LHCN-M2 (cell line): ENCODE results near the gene IMPA2. TPM values are rescaled to one million over a fixed set of nuclear protein-coding genes. Genes with fewer than 3 reads are reported as not detected.
"Not testable (repeated sequence)": the region's sequence is repeated elsewhere in the genome, so short reads cannot be mapped to it uniquely, and the experiment has no call there.

Experiments used
- DNase-seq: peaks from one replicate; pipeline ENCODE4 v3.0.0-alpha.2; 2012; ENCODE audit warnings: low read depth
- total RNA-seq: library from RNA; depleted of rRNA; stranded (reverse); fragments of >200 nt; gene quantifications from 2 replicates; pipeline ENCODE4 v1.2.3, GENCODE V29; 2014

The IMPA2 gene
- total RNA-seq, 1 experiment from 2014 or later, result 16.8 TPM

DNA sequence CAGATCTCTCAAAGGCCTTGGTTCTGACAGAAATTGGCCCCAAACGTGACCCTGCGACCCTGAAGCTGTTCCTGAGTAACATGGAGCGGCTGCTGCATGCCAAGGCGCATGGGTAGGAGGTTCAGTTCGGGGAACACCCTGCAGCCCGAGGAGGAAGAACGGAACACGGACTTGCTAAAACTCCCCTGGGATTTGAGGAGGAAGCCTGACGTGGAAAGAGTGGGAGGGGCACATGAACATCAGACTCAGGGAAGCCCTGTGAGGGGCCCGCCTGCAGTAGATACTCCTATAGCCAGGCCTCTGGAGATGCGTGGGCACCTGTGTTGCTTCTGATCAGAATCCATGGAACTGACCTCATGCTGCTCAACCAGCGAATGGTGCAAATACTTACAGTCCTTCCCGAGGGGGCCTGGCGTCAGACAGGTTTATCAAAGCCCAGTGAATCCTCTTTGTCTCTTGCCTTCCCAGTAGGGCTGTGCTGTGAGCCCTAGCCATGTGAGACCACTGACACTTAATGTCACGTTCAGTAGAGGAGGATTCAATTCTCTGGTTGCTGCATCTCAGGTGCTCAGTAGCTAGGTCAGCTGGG lies 46.8 kb downstream of the IMPA2 start:
- no peak for DNase-seq

DNA sequence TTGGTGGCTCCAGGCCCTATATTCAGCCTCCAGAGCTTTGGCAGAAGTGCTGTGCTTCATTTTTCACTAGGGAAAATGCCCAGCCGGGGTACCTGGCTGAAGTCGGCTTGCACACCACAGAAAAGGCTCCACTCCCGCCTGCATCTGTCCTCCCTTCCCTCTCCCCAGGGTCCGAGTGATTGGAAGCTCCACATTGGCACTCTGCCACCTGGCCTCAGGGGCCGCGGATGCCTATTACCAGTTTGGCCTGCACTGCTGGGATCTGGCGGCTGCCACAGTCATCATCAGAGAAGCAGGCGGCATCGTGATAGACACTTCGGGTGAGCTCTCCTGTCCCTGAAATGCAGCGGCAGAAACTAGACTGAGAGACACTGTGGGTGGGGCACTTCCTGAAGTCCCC lies 47.4 kb downstream of the IMPA2 start:
- no peak for DNase-seq

DNA sequence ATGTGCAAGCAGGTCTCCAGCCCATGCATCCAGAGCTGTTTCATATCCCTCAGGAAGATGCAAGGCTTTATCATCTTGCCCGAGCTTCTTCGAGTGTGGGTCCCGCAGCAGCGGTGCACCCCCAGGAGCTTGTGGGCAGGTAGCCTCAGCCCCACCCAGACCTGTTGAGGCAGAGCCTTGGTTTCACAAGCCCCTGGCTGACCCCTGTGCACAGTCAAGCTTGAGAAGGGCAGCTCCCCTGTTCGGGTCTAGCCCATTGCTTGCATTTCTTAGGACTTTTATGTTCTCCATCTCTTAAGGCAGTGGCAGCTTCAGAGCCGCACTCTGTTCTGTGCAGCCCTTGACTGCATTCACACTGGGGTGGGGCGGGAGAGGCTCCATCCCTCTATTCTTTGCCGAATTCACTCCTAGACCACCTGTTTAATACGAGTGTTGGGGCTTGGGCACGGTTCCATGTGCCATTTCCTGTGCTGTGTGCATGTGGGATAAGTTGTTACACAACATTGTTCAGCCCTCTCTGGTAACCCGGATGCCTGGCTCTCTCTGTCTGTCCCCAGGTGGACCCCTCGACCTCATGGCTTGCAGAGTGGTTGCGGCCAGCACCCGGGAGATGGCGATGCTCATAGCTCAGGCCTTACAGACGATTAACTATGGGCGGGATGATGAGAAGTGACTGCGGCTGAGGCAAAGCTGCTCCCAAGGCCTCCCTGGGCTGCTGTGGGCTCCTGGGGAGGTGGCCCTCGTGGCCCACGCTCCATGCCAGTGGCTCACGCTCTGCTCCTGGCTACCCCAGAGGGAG lies 48.7 kb downstream of the IMPA2 start:
- no peak for DNase-seq

DNA sequence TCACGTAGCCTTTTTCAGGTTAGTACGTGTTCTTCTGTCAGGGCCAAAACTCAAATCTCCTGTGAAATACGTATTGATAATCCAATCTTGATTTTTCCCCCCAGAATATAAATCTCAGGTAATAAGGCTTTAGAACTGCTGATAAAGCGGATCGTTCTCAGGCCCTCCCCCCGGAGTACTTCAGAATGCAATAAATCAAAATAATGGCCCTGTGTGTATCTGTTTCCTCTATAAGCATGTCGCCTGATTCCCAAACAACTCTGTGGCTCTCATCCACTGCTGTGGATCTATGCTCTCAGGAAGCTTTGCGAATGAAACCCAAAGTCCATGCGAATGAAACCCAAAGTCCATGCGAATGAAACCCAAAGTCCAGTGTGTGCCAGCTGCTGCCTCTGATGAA lies 49.4 kb downstream of the IMPA2 start:
- DNase-seq, result no peak

DNA sequence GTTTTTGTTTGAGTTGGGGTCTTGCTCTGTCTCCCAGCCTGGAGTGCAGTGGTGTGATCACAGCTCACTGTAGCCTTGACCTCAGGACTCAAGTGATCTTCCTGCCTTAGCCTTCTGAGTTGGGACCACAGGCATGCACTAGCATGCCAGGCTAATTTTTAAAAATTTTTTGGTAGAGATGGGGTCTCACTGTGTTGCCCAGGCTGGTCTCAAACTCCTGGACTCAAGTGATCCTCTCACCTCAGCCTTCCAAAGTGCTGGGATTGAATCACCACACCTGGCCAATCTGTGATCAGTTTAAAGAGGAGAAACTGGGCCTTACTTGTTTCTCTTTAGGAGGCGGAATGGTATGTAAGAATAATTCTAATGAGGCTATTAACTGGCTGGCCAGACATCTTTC lies 49.9 kb downstream of the IMPA2 start:
- DNase-seq, result no peak

DNA sequence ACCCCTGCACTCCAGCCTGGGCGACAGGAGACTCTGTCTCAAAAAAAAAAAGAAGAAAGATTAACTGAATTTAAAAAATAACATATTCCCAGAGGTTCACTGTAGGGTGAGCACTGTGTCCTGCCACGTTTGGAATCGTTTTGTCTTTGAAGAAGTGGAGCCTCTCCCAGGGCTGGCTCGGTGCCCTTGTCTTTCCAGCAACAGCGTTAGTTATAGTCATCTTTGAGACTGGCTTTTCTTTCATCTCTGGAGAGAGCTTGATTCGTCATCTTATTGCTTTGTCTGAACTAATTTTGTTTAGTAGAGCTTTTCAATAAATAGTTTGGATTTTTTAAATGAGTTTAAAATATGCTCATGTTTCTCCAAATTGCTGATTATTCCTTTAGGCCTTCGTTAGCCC lies 50.5 kb downstream of the IMPA2 start:
- DNase-seq, result peak; percentile 40

DNA sequence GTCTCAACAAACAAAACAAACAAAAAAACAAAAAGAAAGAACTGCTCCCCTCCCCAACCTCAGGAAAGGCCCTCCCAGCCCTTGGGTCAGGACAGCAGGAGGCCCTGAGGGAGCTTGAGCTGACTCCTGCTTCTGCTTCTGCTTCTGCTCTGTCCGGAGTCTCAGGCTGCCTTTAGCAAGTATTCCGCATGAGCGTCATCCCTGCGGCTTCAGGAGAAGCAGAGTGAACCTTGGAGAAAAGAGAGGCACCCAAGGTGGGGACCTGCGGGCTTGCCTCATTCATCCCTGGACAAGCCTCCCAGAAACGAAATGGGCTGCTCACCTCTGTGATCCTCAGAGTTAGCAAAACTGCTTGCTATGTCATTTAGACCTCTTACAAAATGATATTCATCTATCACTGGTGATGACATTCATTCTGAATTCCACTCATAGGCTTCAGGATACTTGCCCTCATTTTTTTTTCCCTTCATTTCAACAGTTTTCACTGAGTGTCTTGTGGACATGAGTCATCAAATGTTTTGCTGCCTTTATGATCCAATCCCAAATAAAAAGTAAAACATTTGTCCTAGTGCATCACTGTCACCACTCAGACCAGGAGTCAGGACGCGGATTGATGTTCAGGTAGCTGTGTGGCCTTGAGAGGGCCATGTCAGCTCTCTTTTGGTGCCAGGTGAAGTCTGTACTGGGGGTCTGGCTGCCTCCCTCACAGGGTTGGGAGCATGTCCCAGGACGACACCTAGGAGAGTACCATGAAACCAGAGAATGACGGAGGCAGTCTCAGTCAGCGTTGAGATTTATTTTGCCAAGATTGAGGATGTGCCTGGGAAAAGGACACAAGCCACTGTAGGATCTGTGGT lies 51.7 kb downstream of the IMPA2 start:
- peak; percentile 84 for DNase-seq

DNA sequence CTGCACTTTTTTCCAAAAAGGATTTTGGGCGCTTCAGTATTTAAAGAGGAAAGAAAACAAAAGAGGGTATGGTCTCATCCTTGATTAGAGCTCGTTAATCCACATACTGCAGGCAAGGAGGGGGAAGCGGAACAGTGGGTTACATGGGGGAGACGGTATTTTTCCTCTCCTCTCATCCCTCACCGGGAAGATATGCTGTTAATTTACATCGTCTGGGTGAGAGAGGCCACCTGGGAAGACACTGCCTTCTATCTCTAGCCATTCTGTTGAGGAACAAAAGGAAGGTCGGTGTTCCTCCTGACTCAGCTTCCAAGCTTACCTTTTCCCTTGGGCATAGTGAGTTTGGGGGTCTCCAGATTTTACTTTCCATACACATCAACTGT lies 52.3 kb downstream of the IMPA2 start:
- DNase-seq, result no peak

DNA sequence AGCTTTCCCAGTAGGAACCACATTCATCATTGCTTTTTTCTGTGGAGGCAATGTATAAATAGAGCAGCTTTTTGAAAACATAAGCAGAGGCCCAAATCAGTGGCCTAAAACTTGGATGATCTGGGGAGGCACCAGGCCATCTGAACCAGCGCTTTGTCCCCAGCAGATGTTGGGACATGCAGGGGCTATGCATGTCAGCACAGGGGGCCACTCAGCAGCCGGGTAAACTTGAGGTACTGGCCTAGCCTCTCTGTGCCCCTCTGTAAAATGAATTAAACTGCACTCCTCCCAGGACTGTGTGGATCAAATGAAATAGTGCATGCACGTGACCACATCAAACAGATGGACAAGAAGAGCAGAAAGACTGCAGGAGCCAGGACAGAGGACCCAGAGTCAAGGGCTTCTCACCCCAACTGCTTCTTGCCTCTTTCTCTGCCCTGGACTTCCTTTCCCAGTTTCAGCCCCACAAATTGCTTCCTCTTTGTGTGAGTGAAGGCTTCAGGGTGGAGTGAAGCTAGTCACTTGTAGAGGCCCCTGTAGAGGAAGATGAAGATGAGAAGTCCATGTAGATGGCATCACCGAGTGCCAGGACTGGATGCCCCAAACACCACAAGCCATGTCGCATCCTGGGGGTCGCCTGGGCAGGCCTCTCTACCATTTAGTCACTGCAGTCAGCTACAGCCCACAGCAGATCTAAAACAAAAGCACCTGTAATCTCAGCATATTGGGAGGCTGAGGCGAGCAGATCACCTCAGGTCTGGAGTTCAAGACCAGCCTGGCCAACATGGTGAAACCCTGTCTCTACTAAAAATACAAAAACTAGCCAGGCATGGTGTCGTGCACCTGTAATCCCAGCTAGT lies 53.2 kb downstream of the IMPA2 start:
- no peak for DNase-seq

DNA sequence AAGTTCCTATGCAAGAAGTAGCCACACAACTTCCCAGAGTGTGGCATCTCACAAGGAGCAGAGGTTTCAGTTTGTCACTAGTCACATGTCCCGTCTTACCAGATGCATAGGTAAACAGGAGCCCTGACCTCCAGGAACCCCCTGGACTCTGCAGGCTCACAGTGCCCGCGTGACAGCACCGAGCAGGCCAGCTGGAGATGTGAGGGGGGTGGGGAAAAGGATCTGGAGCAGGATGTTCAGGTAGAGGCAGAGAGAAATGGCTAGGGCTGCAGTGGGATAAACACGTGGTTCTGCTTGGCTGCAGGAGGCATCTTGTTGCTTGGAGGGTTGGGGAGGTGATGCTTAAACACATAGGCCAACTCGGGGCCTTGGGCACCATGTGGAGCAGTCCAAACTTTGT lies 54.2 kb downstream of the IMPA2 start:
- no peak for DNase-seq

DNA sequence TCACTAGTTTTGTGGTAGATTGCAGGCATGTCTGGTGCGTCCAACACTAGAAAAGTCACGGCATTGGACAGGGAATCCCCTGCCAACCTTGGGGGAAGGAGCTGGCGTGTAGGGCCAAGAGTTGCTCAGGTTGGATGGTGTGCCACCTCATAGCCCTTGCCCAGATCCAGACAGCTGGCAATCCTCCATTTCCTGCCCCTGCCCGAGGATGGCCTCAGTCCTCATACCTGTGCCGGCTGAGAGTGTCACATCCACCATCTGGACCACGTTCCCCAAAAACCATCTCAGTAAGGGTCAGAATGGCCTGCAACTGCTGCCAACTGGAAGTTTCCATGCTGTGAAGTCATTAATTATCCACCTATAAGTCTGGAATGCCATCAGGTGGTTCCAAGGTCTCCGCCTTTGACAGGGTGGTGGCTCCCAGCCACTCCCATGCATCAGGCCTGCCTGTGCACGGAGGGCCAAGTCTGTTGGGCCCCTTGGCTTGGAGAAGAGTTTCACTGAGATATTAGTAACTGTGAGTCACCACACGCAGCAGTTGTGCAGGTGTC lies 55.0 kb downstream of the IMPA2 start:
- DNase-seq, result no peak

DNA sequence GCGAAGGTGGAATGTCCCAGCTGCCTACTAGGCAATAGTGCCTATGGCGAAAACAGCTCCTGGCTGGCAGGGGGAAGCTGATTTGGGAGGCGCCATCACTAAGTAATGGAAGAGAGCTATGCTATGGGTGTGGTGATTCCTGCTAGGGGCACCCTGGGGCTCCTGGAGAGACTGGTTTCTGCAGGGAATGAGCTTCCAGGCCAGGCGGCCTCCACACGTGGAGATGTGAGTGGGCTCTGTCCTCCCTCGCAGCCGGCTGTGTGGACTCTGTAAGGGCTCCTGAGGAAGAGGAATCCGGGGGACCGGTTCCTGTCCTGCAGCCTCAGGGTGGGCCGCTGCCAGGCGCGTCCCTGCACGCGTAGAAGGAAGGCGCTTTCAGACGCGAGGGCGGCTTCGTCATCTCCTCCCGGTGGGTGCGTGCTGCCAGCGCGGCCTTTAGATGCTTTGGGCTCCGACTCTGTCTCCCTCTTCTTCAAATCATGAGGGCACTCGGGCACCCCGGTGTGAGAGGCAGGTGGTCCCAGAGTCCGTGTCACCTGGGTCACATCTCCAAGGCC lies 56.9 kb downstream of the IMPA2 start:
- no peak for DNase-seq

DNA sequence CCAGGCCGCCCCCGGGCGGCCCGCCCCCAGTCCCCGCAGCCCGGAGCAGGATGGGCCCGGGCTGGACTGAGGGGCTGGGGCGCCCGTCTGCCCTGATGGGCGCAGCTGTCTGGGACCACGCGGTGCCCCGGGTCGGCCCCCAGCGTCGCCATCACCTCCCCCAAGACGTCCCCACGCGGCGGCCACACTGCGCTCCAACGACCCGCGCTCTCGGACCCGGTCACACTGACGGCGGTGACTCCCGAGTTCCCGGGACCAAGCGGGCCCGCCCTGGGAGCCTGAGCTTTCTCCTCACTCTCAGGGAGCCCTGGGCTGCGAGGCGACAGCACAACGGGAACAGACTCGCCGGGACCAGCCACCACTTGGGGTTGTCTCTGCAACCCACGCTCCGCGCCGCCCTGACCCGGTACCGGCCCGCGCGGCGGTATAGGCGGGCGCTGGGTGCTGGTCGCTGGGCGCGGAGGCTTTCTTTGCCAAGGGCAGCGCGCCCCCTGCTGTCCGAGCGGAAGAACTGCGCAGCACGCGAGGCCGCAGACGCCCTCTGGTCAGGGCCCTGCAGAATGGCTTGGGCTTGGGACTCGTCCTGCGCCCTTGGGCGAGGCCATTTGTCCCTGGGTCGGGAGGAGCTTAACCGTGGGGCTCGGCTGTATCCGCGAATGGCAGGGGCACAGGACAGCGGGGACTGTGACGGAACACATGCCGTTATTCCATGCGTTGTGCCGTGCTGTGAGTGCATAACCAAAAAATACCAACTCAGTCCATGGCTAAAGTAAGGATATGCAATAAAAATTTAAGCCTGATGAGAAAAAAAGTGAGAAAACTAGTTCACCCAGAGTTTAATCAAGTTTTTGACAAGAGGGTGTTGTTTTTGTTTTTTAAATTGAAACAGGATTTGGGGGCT lies 57.6 kb downstream of the IMPA2 start:
- peak; percentile 68 for DNase-seq

DNA sequence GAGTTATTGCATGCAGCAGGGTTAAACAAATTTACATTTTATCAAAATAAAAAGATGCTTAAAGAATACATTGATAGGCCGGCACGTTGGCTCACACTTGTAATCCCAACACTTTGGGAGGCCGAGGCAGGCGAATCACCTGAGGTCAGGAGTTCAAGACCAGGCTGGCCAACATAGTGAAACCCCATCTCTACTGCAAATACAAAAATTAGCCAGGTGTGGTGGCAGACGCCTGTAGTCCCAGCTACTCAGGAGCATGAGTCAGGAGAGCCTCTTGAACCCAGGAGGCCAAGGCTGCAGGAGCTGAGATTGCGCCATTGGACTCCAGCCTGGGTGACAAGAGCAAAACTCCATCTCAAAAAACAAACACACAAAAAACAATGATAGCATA lies 58.2 kb downstream of the IMPA2 start:
- not testable (repeated sequence) for DNase-seq

DNA sequence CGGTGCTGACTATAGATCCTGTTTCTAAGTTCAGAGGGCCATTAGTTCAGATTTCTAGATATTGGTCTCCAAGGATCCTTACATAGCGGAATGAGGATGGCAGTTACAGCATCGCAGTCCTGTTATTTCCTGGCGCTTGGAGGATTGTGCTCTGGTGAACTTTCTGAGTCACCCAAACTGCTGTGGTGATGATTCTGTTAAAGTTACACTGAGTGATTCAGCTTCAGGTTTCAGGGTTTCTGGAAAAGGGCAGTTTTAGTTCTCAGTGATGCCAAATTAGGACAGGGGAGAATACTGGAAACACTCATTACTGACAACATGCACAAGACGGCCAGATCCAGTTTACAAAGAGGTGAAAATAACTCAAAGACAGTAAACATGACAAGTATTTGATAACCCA lies 60.3 kb downstream of the IMPA2 start:
- DNase-seq, result peak; percentile 95

DNA sequence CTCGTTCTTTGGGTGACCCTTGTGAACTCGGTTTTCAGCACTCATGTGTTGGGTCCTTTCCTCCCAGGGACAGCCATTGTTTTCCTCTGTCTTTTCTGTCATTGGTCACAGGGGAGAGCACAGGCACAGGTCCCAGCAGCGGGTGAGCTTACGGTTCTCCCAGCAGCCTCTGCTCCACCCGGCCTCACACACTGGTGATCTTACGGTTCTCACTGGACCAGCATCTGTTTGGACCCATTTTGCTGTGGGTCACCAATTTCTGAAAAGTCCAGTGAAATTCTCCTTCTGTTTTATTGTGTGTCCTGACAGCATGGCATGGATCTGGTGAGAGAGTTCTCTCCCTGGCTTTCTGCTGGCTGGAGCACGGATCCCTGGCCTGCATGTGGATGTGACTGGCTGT lies 62.5 kb downstream of the IMPA2 start:
- no peak for DNase-seq

DNA sequence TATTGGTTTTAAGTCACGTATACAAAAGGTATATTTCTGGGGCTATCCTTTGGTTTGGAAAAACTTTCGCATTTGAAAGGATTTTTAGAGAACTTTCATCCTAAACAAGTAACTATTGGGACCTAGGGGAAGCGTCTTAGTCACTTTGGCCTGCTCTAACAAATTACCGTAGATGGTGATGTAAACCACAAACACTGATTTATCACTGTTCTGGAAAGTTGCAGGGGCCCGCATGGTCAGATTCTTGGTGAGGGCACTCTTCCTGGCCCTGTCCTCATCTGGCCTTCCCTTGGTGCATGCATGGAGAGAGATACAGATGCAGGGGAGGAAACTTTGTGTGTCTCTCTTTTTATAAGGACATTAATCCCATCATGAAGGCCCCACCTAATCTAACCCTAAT lies 63.3 kb downstream of the IMPA2 start:
- no peak for DNase-seq

DNA sequence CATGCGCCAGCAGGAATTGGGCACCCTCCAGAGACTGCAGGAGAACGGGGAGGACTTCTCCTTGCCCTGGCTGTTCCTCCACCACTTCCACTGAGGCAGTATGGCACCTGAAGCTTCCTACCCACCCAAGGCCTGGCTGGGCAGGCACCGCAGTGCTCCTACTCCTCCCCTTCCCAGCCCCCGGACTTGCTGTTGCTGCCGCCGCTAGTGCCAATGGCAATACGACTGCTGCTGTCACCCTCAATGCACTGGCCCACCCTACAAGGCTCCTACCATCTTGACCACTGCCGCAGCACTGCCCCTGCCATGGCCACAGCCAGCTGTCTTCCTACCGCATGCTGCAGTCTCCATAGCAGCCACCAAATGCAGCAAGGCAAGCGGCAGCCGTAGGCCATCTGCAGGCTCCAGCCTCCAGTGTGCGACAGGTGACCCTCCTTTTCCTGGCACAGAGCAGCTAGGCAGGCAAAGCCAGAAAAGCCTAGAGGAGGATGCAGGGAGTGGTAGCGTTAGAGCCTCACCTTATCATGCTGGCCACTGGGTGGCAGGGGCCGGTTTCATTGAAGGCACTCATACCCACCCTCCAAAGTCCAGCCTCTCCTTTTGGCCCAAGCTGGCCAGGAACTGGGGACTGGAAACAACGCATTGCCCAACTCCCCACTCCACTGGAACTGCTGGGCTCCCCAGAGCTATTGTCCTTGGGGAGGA lies 64.9 kb downstream of the IMPA2 start:
- DNase-seq, result no peak

DNA sequence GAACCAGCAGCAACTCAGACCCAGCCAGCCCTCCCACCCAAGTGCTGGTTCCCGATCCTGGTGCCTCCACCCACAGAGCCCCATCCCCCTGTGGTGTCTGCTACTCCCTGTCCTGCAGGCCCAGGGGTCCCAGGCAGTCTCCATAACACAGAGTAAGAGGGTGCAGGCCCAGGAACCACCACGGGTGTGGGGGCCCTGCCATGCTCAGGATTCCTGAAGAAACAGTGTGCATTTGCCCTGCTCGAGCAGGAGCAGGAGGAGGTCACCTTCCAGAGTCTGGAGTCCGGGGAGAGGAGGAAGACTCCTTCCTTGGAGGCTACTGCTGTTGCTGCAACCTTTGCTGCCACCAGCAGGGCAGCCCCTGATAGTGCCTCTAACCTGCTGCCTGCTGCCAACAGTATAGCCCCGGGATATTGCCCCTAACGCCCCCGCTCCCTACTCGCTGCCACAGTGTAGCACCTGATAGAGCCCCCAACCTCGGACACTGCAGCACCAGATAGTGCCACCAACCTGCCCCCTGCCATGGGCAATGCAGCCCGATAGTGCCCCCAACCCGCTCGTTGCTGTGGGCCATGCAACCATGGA lies 65.5 kb downstream of the IMPA2 start:
- DNase-seq, result no peak
